ENCODE measurements around the gene TIFAB. TPM values are rescaled to one million over a fixed set of nuclear protein-coding genes. Genes with fewer than 3 reads are reported as not detected.
A peak's percentile ranks its signal among the peaks of the same experiment; 100 is the strongest.

The TIFAB gene
- total RNA-seq, 1 donor, result not detected

DNA sequence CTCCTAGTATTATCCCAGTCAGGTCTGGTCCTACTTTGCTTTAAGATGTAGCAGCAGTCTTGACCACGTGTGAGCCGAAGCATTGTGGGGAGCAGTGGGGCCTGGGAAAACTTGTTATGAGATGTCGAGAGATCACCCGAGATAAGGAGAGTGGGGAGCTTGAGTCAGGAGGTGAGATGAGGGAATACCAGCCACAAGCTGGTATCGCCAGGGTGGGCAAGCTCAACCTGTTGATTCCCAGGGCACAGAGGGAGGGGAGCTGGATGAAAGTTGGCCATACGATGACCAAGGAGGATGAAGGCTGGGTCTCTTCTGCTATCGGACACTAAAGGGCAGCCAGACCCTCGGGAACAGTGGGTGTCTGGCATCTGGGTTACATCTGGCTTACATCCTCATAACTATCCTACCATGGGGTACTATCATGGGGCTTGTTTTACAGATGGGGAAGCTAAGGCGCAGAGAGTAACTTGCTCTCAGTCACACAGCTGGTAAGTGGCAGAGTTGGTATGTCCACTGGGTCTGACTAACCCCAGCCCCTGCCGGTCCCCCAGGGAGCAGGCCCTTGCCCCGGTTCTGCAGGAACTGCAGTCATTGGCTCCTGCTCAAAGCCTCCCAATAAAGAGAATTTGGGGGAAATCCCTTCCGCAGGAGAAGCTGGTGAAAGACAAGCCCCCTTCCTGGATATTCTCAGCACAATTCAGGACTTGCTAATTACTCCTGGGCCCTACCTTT is 13.4 kb upstream of the TIFAB start:
- Histone ChIP-seq H3K27me3 (ENCODE audit: insufficient read depth, low read length) (peaks cover 34% of the 10 kb centered on the region), H3K27ac (ENCODE audit: low read depth, low read length) (no peak overlapping the region), H3K4me3 (ENCODE audit: insufficient read depth, low read length) (no peak overlapping the region), H3K4me2 (ENCODE audit: insufficient read depth, low read length) (peak overlapping the region; percentile 59), H3K9me3 (ENCODE audit: low read depth, low read length) (no peaks in the 10 kb centered on the region), H2AFZ (ENCODE audit: low read length) (no peak overlapping the region), H3K79me2 (ENCODE audit: insufficient read depth, low read length) (no peaks in the 10 kb centered on the region), H3K36me3 (ENCODE audit: insufficient read depth, low read length) (no peaks in the 10 kb centered on the region), H3K4me1 (ENCODE audit: insufficient read depth, low read length) (peaks cover 2% of the 10 kb centered on the region), H4K20me1 (ENCODE audit: insufficient read depth, low read length) (no peaks in the 10 kb centered on the region)
- TF ChIP-seq, protein P1, sequence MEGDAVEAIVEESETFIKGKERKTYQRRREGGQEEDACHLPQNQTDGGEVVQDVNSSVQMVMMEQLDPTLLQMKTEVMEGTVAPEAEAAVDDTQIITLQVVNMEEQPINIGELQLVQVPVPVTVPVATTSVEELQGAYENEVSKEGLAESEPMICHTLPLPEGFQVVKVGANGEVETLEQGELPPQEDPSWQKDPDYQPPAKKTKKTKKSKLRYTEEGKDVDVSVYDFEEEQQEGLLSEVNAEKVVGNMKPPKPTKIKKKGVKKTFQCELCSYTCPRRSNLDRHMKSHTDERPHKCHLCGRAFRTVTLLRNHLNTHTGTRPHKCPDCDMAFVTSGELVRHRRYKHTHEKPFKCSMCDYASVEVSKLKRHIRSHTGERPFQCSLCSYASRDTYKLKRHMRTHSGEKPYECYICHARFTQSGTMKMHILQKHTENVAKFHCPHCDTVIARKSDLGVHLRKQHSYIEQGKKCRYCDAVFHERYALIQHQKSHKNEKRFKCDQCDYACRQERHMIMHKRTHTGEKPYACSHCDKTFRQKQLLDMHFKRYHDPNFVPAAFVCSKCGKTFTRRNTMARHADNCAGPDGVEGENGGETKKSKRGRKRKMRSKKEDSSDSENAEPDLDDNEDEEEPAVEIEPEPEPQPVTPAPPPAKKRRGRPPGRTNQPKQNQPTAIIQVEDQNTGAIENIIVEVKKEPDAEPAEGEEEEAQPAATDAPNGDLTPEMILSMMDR (IDR thresholded peaks at IDR 0.05; ENCODE audit: extremely low read depth, low read depth, low read length), result no peak
- DNase-seq (ENCODE audit: insufficient read length, low spot score, missing footprints), result peak; percentile 84

DNA sequence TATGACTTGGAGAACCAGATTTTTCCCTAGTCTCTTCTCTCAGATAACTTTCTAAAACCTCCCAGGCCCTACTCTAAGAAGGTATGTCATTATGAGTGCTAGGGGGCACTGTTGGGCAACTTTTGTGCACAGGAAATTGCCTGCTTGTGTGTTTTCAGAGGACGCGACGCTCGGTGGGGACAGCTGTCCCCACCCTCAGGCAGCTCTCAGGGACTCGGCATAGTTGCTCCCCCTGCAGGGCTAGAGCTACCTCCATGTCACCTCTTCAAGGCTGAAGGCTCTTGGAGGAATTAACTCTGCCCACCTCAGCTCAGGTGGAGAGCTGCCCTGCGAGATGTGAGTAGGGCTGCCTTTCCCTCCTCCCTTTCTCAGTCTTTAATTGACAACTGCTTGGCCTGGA is 10.2 kb upstream of the TIFAB start:
- H3K27me3 ChIP-seq (ENCODE audit: insufficient read depth, low read length), result peaks cover 12% of the 10 kb centered on the region
- no peak overlapping the region for H2AFZ ChIP-seq (ENCODE audit: low read length)
- H3K4me2 ChIP-seq (ENCODE audit: insufficient read depth, low read length), result no peak overlapping the region
- H3K4me1 ChIP-seq (ENCODE audit: insufficient read depth, low read length), result peaks cover 21% of the 10 kb centered on the region
- H3K27ac ChIP-seq (ENCODE audit: low read depth, low read length), result no peak overlapping the region
- DNase-seq (ENCODE audit: insufficient read length, low spot score, missing footprints), result peak; percentile 92
- TF ChIP-seq, protein P1 (IDR thresholded peaks at IDR 0.05; ENCODE audit: extremely low read depth, low read depth, low read length), result peak; percentile 67
- H3K36me3 ChIP-seq (ENCODE audit: insufficient read depth, low read length), result no peaks in the 10 kb centered on the region
- no peaks in the 10 kb centered on the region for H3K79me2 ChIP-seq (ENCODE audit: insufficient read depth, low read length)
- H3K4me3 ChIP-seq (ENCODE audit: insufficient read depth, low read length), result no peak overlapping the region
- H3K9me3 ChIP-seq (ENCODE audit: low read depth, low read length), result no peaks in the 10 kb centered on the region
- H4K20me1 ChIP-seq (ENCODE audit: insufficient read depth, low read length), result no peaks in the 10 kb centered on the region

DNA sequence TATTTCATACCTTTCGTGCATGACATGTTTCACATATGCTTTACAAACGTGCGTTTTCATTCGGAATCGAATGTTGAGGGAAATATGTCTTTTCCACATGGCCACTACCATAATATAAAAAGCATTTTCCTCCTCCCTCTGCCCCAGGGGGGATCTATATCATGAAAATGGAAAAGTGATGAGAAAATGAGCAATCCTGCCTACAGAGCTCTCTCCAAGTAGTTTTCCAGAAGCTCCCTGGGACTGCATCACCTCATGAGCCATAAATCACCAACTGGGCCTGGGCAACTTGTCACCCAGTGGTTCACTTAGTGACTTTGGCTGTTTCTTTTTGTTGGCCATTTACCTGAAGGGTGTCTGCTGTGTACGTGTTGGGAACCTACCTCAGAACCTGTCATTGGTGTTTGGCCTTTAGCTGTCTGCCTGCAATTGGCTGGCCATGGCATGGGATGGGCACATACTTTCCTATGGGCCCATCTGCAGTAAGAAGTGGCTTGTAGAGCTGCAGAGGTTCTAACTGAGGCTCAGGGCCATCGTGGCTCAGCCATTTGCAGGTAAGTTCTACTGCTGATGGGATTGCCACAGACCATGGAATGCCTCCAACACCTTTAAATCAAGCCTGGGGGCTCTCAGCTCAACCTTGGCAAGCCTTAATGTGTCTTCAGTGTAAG is 9.5 kb upstream of the TIFAB start:
- peaks cover 24% of the 10 kb centered on the region for H3K4me1 ChIP-seq (ENCODE audit: insufficient read depth, low read length)
- H3K9me3 ChIP-seq (ENCODE audit: low read depth, low read length), result no peaks in the 10 kb centered on the region
- no peak overlapping the region for H3K4me2 ChIP-seq (ENCODE audit: insufficient read depth, low read length)
- H4K20me1 ChIP-seq (ENCODE audit: insufficient read depth, low read length), result no peaks in the 10 kb centered on the region
- no peak overlapping the region for H3K4me3 ChIP-seq (ENCODE audit: insufficient read depth, low read length)
- DNase-seq (ENCODE audit: insufficient read length, low spot score, missing footprints), result no peak
- no peaks in the 10 kb centered on the region for H3K79me2 ChIP-seq (ENCODE audit: insufficient read depth, low read length)
- H3K36me3 ChIP-seq (ENCODE audit: insufficient read depth, low read length), result no peaks in the 10 kb centered on the region
- H2AFZ ChIP-seq (ENCODE audit: low read length), result no peak overlapping the region
- TF ChIP-seq, protein P1 (IDR thresholded peaks at IDR 0.05; ENCODE audit: extremely low read depth, low read depth, low read length), result no peak
- H3K27ac ChIP-seq (ENCODE audit: low read depth, low read length), result no peak overlapping the region
- H3K27me3 ChIP-seq (ENCODE audit: insufficient read depth, low read length), result peaks cover 11% of the 10 kb centered on the region
